GM12892 (cell line): Measurements from ENCODE around the gene CAPZA3.

Experiments used
- POLR2A ChIP-seq: IDR thresholded peaks from 2 replicates; pipeline ENCODE4 v1.6.1; 2011; ENCODE audit warnings: low read depth, low read length, control low read depth
- POLR2AphosphoS5 ChIP-seq: IDR thresholded peaks from 2 replicates; pipeline ENCODE4 v1.6.1; 2011; ENCODE audit warnings: low read depth, low read length, control low read depth
- TAF1 ChIP-seq: IDR thresholded peaks from 2 replicates; pipeline ENCODE4 v1.6.1; 2011; ENCODE audit warnings: low read depth, mild to moderate bottlenecking, control low read depth, low read length, borderline replicate concordance

- TF ChIP-seq POLR2AphosphoS5: no peak
- no peak for TF ChIP-seq POLR2A
- TF ChIP-seq TAF1: no peak
These were observed 17.9 kb upstream of the CAPZA3 start for GRCh38 chr12:18719922-18720510.
